Raji (cell line): Measurements from ENCODE around the gene FBN2.

Experiments
- POLR2A ChIP-seq: IDR thresholded peaks from 2 replicates; pipeline ENCODE4 v1.6.1; 2011; ENCODE audit warnings: low read depth, low read length, control low read depth; ENCODE audit not compliant: insufficient read depth

Gene FBN2

GRCh38 chr5:128334010-128334716, 203.9 kb downstream of the FBN2 start:
- TF ChIP-seq POLR2A: no peak

- TF ChIP-seq POLR2A: no peak
Observed at GRCh38 chr5:128331261-128331660, 206.8 kb downstream of the FBN2 start.

GRCh38 chr5:128329386-128329939, 208.6 kb downstream of the FBN2 start:
- no peak for TF ChIP-seq POLR2A

GRCh38 chr5:128328446-128328845, 209.6 kb downstream of the FBN2 start:
- TF ChIP-seq POLR2A: no peak

- no peak for TF ChIP-seq POLR2A
Observed at GRCh38 chr5:128328007-128328406, 210.0 kb downstream of the FBN2 start.

- no peak for TF ChIP-seq POLR2A
Observed at GRCh38 chr5:128318691-128319090, 219.4 kb downstream of the FBN2 start.

GRCh38 chr5:128317481-128317880, 220.6 kb downstream of the FBN2 start:
- no peak for TF ChIP-seq POLR2A

- no peak for TF ChIP-seq POLR2A
Observed at GRCh38 chr5:128315671-128316070, 222.4 kb downstream of the FBN2 start.

- no peak for TF ChIP-seq POLR2A
Observed at GRCh38 chr5:128305341-128305740, 232.7 kb downstream of the FBN2 start.

- TF ChIP-seq POLR2A: no peak
Observed at GRCh38 chr5:128304791-128305190, 233.3 kb downstream of the FBN2 start.

- no peak for TF ChIP-seq POLR2A
Observed at GRCh38 chr5:128304088-128304487, 234.0 kb downstream of the FBN2 start.

- no peak for TF ChIP-seq POLR2A
Observed at GRCh38 chr5:128303593-128303992, 234.5 kb downstream of the FBN2 start.

- no peak for TF ChIP-seq POLR2A
Observed at GRCh38 chr5:128300181-128300580, 237.9 kb downstream of the FBN2 start.

GRCh38 chr5:128290152-128290858, 247.7 kb downstream of the FBN2 start:
- no peak for TF ChIP-seq POLR2A

- no peak for TF ChIP-seq POLR2A
Observed at GRCh38 chr5:128287740-128288139, 250.3 kb downstream of the FBN2 start.

GRCh38 chr5:128284236-128284635, 253.8 kb downstream of the FBN2 start:
- TF ChIP-seq POLR2A: no peak
